A673 (cell line): ENCODE data around the gene PYCARD. TPM values are rescaled to one million over a fixed set of nuclear protein-coding genes. Genes with fewer than 3 reads are reported as not detected.

Experiments used
- BruUV-seq: library from RNA; stranded (reverse); fragments of 400-500 nt; replicated peaks from 2 replicates; lab custom pipeline; 2021; lab: Mats Ljungman, UMichigan
- CTCF ChIA-PET: fragments of 300-600 bp; sonication (Branson Sonifier 250); formaldehyde crosslinking; loops from one replicate; lab custom pipeline; 2022; ENCODE audit warnings: antibody characterized with exemption; lab: Charles Lee
- POLR2A ChIA-PET: fragments of 300-600 bp; sonication (Branson Sonifier 250); formaldehyde crosslinking; loops from one replicate; lab custom pipeline; 2022; ENCODE audit warnings: antibody characterized with exemption; ENCODE audit not compliant: low non-redundant PET; lab: Charles Lee
- DNase-seq: peaks from one replicate; pipeline ENCODE4 v3.0.0-alpha.2; 2015; ENCODE audit warnings: low spot score
- H3K27ac ChIP-seq: fragments of 200-600 bp; sonication (generic); 2 replicates; pipeline ENCODE4 v1.5.1; 2016; ENCODE audit warnings: mixed run types, low read depth, mild to moderate bottlenecking, mixed read lengths, antibody characterized with exemption, low read length; ENCODE audit not compliant: poor library complexity, severe bottlenecking
- H3K27me3 ChIP-seq: fragments of 200-600 bp; sonication (generic); replicated peaks from 2 replicates; pipeline ENCODE4 v1.6.1; 2017; ENCODE audit warnings: mixed run types, low read depth, mild to moderate bottlenecking, mixed read lengths, antibody characterized with exemption, low read length; ENCODE audit not compliant: insufficient read depth, poor library complexity
- H3K36me3 ChIP-seq: fragments of 200-600 bp; sonication (generic); 2 replicates; pipeline ENCODE4 v1.6.1; 2016; ENCODE audit warnings: mixed run types, mild to moderate bottlenecking, mixed read lengths, antibody characterized with exemption, low read length; ENCODE audit not compliant: insufficient read depth, poor library complexity, severe bottlenecking
- H3K4me1 ChIP-seq: fragments of 200-600 bp; sonication (generic); 2 replicates; pipeline ENCODE4 v1.6.1; 2017; ENCODE audit warnings: mixed run types, mild to moderate bottlenecking, mixed read lengths, antibody characterized with exemption, low read length; ENCODE audit not compliant: insufficient read depth, poor library complexity, severe bottlenecking
- H3K4me3 ChIP-seq: fragments of 200-600 bp; sonication (generic); 2 replicates; pipeline ENCODE4 v1.5.1; 2016; ENCODE audit warnings: low read depth, mixed run types, mild to moderate bottlenecking, mixed read lengths, low read length; ENCODE audit not compliant: poor library complexity, severe bottlenecking
- H3K9me3 ChIP-seq: fragments of 200-600 bp; sonication (generic); 2 replicates; pipeline ENCODE4 v1.6.1; 2016; ENCODE audit warnings: mixed run types, low read depth, mild to moderate bottlenecking, mixed read lengths, antibody characterized with exemption, low read length; ENCODE audit not compliant: poor library complexity, severe bottlenecking
- CTCF ChIP-seq: fragments of 300-800, 200-600 bp; sonication (generic); conservative IDR thresholded peaks from 2 replicates; pipeline ENCODE4 v1.5.1; 2017; ENCODE audit warnings: low read depth, mild to moderate bottlenecking, antibody characterized with exemption, low read length, moderate library complexity, mixed read lengths
- EZH2 ChIP-seq: fragments of 200-600 bp; sonication (generic); IDR thresholded peaks from 2 replicates; pipeline ENCODE4 v1.6.1; 2017; ENCODE audit warnings: borderline replicate concordance, low read depth, mild to moderate bottlenecking, mixed read lengths, antibody characterized with exemption, low read length; ENCODE audit not compliant: poor library complexity, severe bottlenecking
- intact Hi-C: fragments of 100-400 bp; cut with micrococcal nuclease; formaldehyde crosslinking; loops from one replicate; pipeline ENCODE4 v1.10.0; 2022; ENCODE audit not compliant: unreplicated experiment
- total RNA-seq: library from RNA; stranded (reverse); gene quantifications from 2 replicates; pipeline ENCODE4 v1.2.3, GENCODE V29; 2021

Gene PYCARD
- total RNA-seq, 1 experiment from 2014 or later = 1.8 TPM

- BruUV-seq = no TSS peak
- DNase-seq = peak; percentile 55
- no peak overlapping the region for H3K27ac ChIP-seq
- ChIA-PET CTCF (interaction anchor here (0.6 kb wide), 2 partner anchors 10 to 54 kb away, joined by 3 read pairs; no protein-coding TSS in a partner anchor), POLR2A (interaction anchor here (0.5 kb wide), 1 partner anchor 29 kb away, joined by 7 read pairs; no protein-coding TSS in a partner anchor)
- H3K4me1 ChIP-seq = peaks cover 15% of the 10 kb centered on the region
- TF ChIP-seq CTCF (no peak), EZH2 (peak; percentile 68)
- intact Hi-C loops = no loop called here
- H3K27me3 ChIP-seq = peaks cover 48% of the 10 kb centered on the region
- H3K9me3 ChIP-seq = no peaks in the 10 kb centered on the region
- peak overlapping the region; percentile 41 for H3K4me3 ChIP-seq
- no peaks in the 10 kb centered on the region for H3K36me3 ChIP-seq
These were observed 13.0 kb upstream of the PYCARD start for GRCh38 chr16:31215287-31216162.

- POLR2A ChIA-PET = interaction anchor here (0.5 kb wide), 1 partner anchor 29 kb away, joined by 7 read pairs; no protein-coding TSS in a partner anchor
- peaks cover 15% of the 10 kb centered on the region for H3K4me1 ChIP-seq
- H3K4me3 ChIP-seq = peak overlapping the region; percentile 41
- H3K27me3 ChIP-seq = peaks cover 48% of the 10 kb centered on the region
- intact Hi-C loops = no loop called here
- no peak overlapping the region for H3K27ac ChIP-seq
- TF ChIP-seq EZH2 (no peak), CTCF (no peak)
- no peak for DNase-seq
- CTCF ChIA-PET = interaction anchor here (0.6 kb wide), 1 partner anchor 53 kb away, joined by 3 read pairs; no protein-coding TSS in a partner anchor
- BruUV-seq = no TSS peak
- H3K36me3 ChIP-seq = no peaks in the 10 kb centered on the region
- no peaks in the 10 kb centered on the region for H3K9me3 ChIP-seq
These were observed 12.2 kb upstream of the PYCARD start for GRCh38 chr16:31214708-31215286.

GRCh38 chr16:31213877-31214707 lies 11.5 kb upstream of the PYCARD start, which contains the start of gene TRIM72:
Gene TRIM72 (plus strand): TSS chr16:31214119. CDS start chr16:31214739, 620 bp downstream.
- H3K36me3 ChIP-seq = no peaks in the 10 kb centered on the region
- BruUV-seq = no TSS peak
- TF ChIP-seq EZH2 (no peak), CTCF (no peak)
- ChIA-PET CTCF (no interaction called here), POLR2A (no interaction called here)
- DNase-seq = no peak
- no peaks in the 10 kb centered on the region for H3K9me3 ChIP-seq
- peak within 1 kb of the TSS; percentile 41 for H3K4me3 ChIP-seq
- intact Hi-C loops = no loop called here
- H3K27me3 ChIP-seq = peaks cover 48% of the 10 kb centered on the region
- peaks cover 15% of the 10 kb centered on the region for H3K4me1 ChIP-seq
- no peak within 1 kb of the TSS for H3K27ac ChIP-seq
